HPDE6-E6E7 (cell line): Measurements from ENCODE around the gene CAPN10.

Source experiments
- DNase-seq: peaks from one replicate; pipeline ENCODE4 v3.0.0; 2011; ENCODE audit warnings: missing footprints; ENCODE audit errors: extremely low spot score

The CAPN10 gene

GRCh38 chr2:240589375-240589774, 2.8 kb downstream of the CAPN10 start:
- no peak for DNase-seq

GRCh38 chr2:240589850-240590525, 3.5 kb downstream of the CAPN10 start:
- no peak for DNase-seq

GRCh38 chr2:240590681-240591111, 4.2 kb downstream of the CAPN10 start:
- no peak for DNase-seq

GRCh38 chr2:240591226-240591625, 4.7 kb downstream of the CAPN10 start:
- no peak for DNase-seq

GRCh38 chr2:240591784-240592183, 5.2 kb downstream of the CAPN10 start:
- no peak for DNase-seq

GRCh38 chr2:240593026-240593702, 6.6 kb downstream of the CAPN10 start:
- DNase-seq = no peak

- DNase-seq = no peak
Observed at GRCh38 chr2:240593703-240594451, 7.3 kb downstream of the CAPN10 start.

- no peak for DNase-seq
Observed at GRCh38 chr2:240594511-240595380, 8.2 kb downstream of the CAPN10 start.

- no peak for DNase-seq
Observed at GRCh38 chr2:240595381-240596079, 9.0 kb downstream of the CAPN10 start.

- DNase-seq = no peak
Observed at GRCh38 chr2:240596080-240596460, 9.5 kb downstream of the CAPN10 start.

GRCh38 chr2:240596491-240596931, 10.0 kb downstream of the CAPN10 start:
- no peak for DNase-seq

GRCh38 chr2:240597054-240597418, 10.5 kb downstream of the CAPN10 start:
- DNase-seq = no peak

- DNase-seq = no peak
Observed at GRCh38 chr2:240597419-240598181, 11.1 kb downstream of the CAPN10 start.

- DNase-seq = no peak
Observed at GRCh38 chr2:240598311-240598911, 11.9 kb downstream of the CAPN10 start.

- no peak for DNase-seq
Observed at GRCh38 chr2:240599141-240599583, 12.6 kb downstream of the CAPN10 start.

- no peak for DNase-seq
Observed at GRCh38 chr2:240600451-240600961, 14.0 kb downstream of the CAPN10 start.

GRCh38 chr2:240601061-240601830, 14.7 kb downstream of the CAPN10 start:
- no peak for DNase-seq

- DNase-seq = no peak
Observed at GRCh38 chr2:240601831-240602160, 15.3 kb downstream of the CAPN10 start.
